ENCODE results near the gene TRIM47.

GRCh38 chr17:75888484-75888883 is 10.1 kb upstream of the TRIM47 start:
- TF ChIP-seq, protein P1, sequence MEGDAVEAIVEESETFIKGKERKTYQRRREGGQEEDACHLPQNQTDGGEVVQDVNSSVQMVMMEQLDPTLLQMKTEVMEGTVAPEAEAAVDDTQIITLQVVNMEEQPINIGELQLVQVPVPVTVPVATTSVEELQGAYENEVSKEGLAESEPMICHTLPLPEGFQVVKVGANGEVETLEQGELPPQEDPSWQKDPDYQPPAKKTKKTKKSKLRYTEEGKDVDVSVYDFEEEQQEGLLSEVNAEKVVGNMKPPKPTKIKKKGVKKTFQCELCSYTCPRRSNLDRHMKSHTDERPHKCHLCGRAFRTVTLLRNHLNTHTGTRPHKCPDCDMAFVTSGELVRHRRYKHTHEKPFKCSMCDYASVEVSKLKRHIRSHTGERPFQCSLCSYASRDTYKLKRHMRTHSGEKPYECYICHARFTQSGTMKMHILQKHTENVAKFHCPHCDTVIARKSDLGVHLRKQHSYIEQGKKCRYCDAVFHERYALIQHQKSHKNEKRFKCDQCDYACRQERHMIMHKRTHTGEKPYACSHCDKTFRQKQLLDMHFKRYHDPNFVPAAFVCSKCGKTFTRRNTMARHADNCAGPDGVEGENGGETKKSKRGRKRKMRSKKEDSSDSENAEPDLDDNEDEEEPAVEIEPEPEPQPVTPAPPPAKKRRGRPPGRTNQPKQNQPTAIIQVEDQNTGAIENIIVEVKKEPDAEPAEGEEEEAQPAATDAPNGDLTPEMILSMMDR (IDR thresholded peaks at IDR 0.05 in 2 of 3, conservative IDR thresholded peaks at IDR 0.05 in 1 of 3; ENCODE audit: borderline replicate concordance in 1 of 3, insufficient read depth in 1 of 3, low read depth in 2 of 3, low read length in 2 of 3) = no peak
- TF ChIP-seq CBX3 (IDR thresholded peaks at IDR 0.05; ENCODE audit: low read depth) = no peak
- TF ChIP-seq, protein P2, sequence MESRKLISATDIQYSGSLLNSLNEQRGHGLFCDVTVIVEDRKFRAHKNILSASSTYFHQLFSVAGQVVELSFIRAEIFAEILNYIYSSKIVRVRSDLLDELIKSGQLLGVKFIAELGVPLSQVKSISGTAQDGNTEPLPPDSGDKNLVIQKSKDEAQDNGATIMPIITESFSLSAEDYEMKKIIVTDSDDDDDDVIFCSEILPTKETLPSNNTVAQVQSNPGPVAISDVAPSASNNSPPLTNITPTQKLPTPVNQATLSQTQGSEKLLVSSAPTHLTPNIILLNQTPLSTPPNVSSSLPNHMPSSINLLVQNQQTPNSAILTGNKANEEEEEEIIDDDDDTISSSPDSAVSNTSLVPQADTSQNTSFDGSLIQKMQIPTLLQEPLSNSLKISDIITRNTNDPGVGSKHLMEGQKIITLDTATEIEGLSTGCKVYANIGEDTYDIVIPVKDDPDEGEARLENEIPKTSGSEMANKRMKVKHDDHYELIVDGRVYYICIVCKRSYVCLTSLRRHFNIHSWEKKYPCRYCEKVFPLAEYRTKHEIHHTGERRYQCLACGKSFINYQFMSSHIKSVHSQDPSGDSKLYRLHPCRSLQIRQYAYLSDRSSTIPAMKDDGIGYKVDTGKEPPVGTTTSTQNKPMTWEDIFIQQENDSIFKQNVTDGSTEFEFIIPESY (IDR thresholded peaks at IDR 0.05; ENCODE audit: extremely low read depth, insufficient replicate concordance, low read length) = no peak
- TF ChIP-seq CEBPB (IDR thresholded peaks at IDR 0.05; ENCODE audit: low read depth) = no peak
- TF ChIP-seq, protein P3, sequence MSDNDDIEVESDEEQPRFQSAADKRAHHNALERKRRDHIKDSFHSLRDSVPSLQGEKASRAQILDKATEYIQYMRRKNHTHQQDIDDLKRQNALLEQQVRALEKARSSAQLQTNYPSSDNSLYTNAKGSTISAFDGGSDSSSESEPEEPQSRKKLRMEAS (IDR thresholded peaks at IDR 0.05) = no peak
- peak; percentile 16; the same call in 1 of the 2 replicates for TF ChIP-seq POLR2AphosphoS5 (IDR thresholded peaks at IDR 0.05; ENCODE audit: low read depth, low read length)

All from HCT116 (cell line).